Activated naive CD4-positive, alpha-beta T cell treated with Interleukin-2 at 50 U/mL for 16 hours (primary cell): ENCODE results near the gene EIF4E1B.

Source experiments
- DNase-seq: peaks from one replicate; pipeline ENCODE4 v3.0.0-alpha.2; 2020

The EIF4E1B gene

DNA sequence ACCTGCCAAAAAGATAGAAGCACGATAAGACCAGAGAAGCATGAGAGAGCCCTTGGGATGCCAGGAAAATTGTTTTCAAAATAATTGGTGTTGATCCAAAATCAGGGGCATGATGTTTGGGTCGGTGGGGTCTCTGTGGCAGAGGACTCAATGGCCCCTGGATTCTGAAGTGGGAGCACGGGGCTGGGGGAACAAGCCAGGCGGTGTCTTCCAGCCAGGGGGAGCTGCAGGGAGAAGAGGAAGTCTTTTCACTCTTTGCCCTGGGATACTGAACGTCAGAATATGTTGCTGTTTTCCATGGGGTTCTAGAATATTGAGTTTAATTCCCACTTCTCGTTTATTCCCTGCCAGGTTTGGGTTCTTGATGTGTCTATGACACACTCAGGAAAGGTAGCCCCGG is 37.2 kb downstream of the EIF4E1B start:
- no peak for DNase-seq

DNA sequence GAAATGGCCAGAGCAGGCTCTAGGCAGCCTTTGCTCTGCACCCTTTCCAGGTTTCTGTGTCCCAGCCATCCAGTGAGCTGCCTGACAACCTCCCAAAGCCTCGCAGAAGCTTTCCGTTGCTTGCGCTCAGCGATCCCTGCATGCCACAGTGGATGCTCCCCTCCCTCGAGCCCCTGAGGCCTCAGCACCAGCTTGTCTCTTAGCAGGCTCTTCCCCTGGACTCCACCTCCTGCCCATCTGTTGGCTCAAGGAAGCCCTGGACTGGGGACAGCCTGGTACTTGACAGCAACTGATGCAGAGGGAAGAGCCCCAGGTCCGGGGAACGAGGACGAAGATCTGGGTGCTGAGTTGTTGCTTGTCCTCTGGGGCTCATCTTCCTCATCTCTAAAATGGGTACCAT is 40.0 kb downstream of the EIF4E1B start:
- DNase-seq, result no peak

DNA sequence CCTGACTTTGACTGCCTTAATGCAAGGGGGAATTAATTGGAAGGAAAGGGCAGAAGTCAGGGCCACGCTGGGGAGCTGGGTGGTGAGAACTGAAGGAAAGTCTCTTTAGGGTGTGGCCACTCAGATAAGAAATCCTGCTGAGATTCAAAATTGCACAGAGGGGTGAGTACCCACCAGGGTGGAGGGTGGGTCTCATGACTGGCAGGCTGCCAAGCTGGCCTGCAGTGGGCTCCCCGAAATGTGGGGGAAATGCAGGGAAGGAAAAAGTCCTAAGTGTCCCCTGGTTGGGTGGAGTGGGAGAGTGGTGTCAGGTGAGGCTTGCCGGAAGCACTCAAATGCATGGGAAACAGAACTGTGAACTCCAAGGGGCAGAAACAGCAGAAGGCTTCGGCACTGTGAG is 40.9 kb downstream of the EIF4E1B start:
- no peak for DNase-seq

DNA sequence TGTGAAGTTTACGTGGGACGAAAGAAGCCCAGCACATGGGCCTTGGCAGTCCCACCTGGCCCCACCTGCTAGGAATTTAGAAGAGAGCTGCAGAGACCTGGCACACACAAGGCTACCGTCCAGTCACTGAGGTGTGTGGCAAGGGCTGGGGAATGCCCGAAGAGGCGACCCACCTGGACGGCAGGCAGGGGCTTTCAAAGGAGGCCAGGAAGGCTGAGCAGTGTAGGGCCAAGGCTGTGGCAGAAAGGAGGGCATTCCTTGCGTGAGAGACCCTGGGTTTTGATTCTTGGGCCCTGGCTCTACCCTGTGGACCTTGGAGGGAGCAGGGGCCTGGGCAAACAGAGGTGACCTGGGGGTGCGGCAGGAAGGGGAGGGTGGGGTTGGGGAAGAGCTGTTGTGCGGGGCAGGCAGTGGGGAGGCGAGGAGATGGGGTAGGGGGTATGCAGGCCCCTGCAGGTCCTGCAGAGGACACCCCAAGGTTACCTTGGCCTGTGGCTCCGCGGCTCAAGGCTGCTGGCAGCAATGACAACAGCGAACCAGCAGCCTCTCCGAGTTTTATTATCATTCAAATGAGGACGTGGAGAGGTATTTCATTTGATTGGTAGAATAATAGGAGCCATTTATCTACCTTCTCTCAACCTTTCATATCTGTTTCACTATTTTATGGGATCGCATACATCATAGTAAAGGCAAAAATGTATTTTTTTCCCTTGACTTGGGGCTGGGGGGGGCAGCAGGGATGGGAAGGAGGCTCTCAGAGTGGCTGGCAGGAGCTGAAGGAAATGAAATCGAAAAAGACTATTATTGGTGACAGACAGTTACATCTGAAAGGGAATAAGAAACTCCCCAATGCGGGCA is 41.6 kb downstream of the EIF4E1B start:
- no peak for DNase-seq

DNA sequence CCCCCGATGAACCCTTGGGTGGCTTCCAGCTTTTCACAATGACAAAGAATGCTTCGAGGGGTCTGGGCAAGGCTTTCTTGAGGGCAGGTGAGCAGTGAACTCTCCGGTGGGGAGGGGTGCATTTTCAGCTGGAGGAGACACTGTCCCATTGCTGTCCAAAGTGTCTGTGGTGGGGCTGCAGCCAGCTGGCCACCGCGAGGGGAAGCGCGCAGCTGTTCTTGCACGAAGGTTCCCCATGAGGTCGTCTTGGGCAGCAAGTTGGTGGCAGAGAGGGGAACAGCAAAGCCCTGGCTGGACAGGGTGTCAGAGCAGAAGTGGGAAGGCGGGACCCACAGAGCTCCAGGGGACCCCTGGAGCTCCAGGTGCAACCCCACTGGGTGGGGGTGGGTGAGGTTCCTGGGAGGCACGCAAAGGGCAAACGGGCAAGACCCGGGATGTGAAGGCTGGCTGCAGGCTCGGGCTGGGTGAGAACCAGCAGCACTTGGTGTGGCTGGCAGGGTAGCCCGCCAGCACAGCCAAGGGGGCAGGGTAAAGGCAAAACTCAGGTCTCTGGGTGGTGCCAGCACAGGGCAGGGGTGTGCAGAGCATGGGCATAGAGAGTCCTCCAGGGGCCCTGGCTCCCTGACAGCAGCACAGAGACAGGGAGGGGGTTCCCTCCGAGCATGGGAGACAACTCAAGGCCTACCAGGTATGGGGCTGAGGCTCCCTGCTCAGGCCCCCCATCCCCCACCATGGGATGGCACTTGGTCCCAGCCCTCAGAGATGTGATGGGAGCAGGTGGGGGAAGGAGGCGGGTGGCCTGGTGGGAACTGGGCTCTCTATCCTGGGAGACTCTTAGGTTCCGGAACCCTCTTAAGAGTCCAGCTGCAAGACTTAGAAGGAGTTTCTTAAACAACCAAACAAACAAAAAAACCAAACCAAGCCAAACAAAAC is 43.4 kb downstream of the EIF4E1B start:
- DNase-seq, result no peak

DNA sequence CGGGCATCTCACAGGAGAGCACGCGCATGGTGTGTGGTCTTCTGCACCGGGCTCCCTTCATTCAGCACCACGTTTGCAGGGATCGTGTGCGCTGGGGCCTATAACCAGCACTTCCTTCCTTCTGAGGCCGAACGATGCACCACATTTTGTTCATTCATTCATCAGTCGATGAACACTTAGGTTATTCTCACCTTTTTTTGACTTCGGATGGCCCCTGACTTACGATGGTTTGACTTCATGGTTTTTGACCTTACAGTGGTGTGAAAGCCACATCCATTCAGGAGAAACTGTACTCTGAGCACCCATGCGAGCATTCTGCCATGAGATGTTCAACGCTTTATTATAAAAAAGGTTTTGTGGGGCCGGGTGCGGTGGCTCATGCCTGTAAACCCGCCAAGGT is 44.3 kb downstream of the EIF4E1B start:
- no peak for DNase-seq

DNA sequence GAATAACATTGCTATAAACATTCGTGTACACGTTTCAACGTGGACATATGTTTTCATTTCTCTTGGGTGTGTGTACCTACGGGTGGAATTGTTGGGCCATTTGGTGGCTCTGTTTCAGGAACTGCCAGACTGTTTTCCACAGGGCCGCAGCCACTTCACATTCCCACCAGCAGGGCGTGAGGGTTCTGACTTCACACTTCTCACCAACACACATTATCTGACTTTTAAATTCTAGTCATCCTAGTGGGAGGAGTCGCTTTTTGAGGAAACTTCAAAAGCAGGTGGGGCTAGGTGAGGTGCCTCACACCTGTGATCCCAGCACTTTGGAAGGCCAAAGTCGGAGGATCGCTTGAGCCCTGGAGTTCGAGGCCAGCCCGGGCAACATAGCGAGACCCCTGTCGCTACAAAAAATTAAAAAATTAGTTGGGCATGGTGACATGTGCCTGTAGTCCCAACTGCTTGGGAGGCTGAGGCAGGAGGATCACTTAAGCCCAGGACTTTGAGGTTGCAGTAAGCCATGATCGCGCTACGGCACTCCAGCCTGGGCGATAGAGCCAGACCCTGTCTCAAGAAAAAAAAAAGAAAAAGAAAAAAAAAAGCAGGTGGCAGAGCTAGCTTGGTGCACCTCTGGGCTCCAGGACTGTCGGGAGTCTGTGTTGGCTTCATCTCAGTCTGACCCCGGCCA is 45.3 kb downstream of the EIF4E1B start:
- DNase-seq, result no peak

DNA sequence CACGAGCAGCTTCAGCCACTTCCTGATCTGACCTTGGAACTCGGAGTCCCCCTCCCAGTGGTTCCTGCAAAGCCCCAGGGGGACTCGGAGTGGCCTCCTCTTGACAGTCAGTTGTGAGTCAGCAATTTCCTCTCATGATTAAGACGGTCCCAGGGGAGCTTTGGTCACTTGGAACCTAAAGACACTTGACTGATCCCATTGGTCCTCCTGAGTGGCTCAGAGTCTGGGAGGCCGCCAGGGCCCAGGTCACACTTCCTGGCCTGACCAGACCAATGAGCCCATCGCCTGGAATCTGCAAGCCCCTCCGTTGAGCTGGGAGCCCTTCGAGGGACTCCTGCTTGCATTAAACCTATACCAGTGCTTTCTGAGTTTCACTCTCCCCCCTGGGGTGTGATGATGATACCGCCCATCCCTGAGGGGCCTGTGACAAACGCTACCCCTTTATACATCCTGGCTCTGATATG is 45.9 kb downstream of the EIF4E1B start:
- no peak for DNase-seq

DNA sequence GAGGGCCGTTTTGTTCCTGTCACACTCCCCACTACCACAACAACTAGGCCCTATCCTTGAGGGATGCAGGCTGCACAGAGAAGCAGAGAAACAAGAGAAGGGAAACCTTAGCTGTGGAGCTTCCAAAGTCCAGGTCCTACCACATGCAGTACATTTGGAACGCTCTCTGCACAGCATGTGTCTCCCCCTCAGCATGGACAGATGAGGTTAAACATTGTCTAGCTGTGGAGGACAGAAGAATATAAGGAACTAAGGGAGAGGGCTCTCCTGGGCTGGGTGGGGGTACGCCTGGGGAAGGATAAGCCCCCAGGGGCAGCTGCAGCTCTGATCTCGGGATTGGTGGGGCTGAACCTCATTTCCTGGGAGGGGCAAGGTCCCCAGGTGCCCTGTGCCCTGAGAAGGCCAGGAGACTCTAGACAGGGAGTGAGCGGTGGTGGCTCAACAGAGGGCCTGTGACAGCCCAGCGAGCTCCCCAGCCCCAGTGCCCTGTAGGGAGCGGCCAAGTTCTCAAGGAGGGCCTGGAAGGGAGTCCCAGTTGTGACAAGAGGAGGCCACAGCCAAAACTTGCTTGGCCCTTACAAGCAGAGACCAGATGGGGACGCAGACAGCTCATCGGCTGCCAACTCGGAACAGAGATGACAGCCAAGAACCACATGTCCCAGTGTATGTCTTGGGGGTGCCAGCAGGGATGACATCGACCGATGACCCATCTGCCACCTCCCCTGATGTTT is 46.9 kb downstream of the EIF4E1B start:
- DNase-seq, result no peak

DNA sequence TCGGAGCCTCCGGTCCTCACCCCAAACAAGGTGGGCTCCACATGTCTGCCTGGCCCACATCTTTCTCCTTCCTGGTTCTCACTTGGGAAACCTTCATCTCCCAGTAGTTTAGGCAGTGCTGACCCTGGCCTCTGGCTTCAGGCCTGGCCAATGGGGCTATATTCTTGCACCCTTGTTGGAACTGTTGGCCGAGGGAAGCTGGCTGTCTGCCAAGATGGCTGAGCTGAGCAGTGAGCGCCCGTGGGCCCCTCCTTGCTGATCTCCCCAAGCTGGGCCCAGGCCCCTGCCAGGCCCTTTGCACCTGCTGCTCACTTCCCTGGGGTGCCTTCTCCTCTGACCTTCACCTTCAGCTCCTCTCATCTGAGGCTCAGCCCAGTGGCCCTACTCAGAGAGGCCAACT is 48.1 kb downstream of the EIF4E1B start:
- no peak for DNase-seq

DNA sequence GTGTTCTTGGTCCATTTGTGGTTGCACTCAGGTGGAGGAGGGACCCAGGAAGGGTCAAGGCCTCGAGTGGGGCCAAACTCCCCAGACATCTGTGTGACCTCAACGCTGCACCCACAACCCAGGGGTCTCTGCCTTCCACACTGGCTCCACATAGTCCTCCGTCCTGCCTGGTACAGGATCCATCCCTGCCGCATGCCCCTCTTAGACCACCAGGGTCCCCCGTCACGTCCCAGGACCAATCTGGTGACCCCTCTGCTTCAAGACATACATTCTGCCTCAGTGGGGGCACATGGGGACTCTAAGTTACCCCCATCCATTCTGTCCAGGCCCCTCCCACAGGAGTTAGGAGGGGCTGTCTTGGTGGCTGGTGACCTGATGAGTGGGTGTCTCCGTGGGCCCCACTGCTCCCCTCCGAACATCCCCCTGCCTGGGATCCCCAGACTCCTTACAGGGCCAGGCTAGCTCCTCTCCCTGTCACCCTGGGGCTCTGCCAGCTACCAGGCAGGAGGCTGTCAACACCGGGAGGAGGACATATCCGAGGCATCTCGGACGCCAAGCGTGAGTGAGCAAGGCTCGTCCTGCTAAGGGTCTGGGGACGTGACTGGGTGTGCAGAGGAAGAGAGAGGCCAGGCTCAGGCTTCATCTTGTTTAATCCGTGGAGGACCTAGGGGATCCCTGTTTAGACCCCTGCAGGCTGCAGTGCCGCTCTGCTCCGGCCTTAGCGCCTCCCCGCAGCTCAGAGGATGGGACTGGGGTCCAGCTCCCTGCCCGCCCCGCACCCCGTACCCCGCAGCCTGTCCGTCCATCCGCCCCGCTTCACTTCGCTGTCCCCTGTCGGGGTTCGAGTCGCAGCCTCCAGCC is 49.1 kb downstream of the EIF4E1B start:
- DNase-seq, result no peak

DNA sequence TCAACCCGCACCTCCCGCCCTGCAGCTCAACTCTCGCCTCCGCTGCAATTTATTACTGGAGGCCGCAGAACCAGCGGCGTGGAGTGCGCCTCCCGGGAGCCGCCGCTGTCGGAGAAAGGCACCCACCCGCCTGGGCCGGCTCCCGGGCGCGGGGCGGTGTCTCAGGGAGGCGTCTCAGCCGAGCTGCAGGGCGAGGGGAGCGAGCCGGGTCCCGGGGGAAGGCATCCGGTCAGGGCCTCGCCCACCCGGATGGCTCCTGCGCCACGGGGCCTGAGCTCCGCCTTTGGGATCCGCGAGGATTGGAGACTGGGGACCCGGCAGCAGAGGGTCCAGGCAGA is 49.7 kb downstream of the EIF4E1B start:
- DNase-seq, result no peak

DNA sequence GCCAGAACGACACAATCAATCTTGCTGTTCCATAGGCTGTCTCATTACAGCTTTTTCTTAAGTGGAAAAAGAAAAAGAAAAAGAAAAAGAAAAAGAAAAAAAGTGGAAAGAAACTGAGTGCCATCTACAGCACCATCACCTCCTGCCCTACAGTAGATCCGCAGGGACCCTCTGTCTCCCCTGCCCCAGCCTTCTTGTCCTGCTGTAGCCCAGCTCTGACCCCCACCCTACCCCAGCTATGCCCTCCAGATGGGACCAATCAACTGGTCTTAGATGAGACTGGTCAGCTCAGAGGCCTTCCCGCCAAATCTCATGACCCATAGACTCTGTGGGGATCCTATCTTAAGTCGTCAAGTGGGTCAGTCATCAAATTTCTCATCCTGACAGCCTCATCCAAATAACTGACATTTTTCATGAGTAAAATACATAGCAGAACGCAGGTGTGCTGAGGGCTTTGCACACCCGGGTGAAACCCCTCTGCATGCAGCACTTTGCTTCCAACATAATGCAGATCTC is 51.6 kb downstream of the EIF4E1B start:
- no peak for DNase-seq

DNA sequence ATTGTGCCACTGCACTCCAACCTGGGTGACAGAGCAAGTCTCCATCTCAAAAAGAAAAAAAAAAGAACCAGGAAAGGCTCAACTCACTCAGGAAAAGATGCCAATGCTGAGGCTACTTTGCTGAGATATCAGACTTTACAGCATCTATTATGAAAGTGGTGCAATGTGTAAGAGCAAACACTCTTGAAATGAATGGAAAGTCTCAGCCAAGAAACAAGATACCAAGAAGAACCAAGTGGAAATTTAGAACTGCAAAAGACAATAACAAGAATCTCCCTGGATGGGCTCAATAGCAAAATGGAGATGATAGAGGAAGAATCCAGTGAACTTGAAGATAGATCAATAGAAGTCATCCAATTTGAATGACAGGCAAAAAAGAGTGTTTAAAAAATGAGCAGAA is 54.5 kb downstream of the EIF4E1B start:
- DNase-seq, result no peak

DNA sequence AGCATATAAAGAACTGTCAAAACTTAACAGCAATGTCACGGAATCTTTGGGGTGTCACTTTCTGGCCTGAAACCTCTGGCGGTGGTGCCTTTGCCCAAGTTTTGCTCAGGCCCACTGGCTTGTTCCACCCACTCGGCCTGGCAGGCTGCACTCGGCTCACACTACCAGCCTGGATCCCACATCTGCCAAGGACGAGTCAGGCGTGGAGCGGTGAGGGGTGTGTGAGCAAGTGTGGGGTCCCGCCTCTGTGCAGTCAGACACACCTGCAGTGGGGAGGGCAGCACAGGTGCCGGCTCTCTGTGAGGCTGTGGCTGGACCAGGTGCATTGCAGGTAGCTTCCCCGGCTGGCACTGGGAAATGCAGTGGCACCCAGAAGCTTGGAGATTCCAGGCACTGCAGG is 56.8 kb downstream of the EIF4E1B start:
- DNase-seq, result no peak

DNA sequence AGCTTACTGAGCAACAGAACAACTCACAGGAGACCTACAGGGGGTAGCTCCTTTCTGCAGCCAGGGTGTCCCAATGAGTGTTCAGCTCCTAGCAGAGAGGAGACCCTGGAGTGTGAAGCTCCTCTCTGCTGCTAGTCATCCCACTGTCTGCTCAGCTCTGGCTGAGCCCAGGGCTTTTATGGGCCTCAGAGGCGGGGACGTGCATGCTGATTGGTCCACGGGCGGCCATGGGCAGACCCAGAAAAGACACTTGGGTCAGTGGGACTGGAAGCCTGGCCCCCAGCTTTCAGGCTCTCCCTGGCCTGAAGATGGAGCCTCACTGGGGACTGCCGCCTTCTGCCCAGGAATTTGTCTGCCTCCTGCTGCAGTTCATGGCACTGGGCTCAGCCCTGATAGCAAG is 57.4 kb downstream of the EIF4E1B start:
- no peak for DNase-seq

DNA sequence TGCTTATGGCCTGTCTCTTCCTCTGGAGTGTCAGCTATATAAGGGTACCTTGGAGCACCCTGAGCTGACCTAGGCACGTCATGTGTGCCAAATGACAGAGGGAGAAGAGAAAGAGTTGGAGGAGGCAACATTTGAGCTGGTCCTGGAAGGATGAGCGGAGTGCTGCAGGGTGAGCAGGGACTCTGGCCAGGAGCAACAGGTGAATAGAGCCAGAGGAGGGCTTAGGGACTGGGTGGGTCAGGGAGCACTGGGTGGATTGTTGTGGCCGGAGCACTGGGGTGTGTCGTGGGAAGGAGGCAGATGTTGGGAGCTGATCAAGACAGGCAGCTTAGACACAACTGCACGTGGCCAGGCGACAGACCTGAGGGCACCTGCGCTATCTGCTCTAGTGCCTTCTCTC is 60.4 kb downstream of the EIF4E1B start:
- DNase-seq, result no peak

DNA sequence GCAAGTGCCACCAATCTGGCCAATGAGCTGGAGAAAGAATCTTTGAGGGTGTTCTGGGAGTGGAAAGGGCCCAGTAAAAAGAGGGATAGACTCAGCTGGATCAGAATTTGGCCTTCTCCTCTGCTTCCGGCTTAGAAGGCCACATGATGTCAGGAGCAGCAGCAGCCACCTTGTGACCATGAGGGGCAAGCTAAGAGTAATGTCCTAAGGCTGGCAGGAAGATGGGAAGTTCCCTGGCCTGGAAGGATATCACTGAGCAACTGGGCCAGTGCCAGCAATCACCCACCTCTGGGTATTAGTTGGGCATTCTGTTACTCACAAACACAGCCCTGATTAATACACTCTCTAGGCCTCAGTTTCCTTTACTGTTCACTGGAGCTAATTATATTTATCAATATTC is 61.0 kb downstream of the EIF4E1B start:
- no peak for DNase-seq

DNA sequence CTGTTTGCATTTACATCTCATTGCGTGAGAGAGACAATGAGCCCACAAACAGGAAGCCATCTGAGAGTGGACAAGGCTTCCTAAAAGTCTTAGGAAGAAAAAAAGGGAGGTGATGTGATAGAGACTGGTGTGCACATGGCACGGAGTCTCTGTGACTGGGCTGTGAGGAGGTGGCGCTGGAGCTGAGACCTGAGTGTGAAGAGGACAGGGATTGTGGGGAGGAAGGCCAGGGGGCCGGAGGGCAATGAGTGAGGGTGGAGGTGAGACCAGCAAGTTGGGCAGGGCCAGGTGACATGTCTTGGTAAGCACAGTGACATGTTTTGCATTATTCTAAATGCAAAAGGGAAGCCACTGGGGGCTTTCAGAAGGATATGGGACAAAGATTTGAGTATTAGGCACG is 61.9 kb downstream of the EIF4E1B start:
- no peak for DNase-seq

DNA sequence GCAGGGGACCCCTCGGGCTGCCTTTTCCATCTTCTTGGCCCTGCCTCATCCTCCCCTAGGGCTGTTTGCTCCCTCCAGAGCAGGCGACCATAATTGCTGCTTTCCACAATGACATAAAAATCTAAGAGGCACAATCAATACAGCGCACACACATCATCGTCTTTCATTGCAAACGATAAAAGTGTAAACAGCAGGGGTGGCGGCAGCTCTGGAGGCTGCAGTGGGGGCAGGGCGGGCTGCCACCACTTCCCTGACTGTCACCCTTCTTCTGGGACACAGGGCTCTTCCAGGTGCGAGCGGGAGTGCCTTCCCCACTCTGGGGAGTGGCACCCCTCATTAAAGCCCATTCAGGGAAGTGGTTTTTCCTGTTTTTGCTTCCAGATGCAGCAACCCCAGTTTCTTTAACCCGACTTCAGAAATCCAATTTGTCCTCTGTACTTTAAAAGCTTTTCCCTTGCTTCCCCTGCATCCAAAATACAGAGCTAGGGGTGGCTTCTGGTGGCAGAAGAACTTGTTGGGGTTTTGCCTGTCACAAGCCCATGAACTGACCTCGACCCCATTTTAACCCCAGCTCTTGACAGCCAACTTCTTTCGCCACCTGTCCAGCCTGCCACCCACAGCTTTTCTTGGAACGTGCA is 62.5 kb downstream of the EIF4E1B start:
- DNase-seq, result no peak

DNA sequence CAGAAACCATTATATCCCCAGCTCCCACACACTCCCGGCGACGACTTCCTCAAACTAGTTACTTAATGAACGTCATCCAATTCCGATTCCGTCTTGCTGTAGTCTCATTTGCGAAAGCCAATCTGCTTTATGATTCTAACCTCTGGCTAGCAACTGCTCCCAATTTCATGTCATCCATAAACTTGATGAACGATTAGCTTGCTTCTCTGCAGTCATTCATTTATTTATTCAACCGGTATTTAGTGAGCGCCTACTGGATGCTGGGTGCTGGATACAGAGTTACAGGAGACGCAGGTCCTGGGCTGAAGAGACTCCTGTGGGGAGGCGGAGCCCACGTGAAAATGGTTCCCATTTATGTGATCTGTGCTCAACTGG is 63.0 kb downstream of the EIF4E1B start:
- DNase-seq, result no peak
